Activated T-helper 1 cell treated with anti-CD3 and anti-CD28 coated beads, Interleukin-12 subunit alpha, Interleukin-12 subunit beta, Interleukin-2, Interleukin-4 antibody, amounts not matched to agents 30 ng/mL and 10 ng/mL and 1 ng/mL, durations not matched to agents 14 hours and 24 hours and 36 hours (primary cell): ENCODE measurements around the gene PPP1R26. TPM values are rescaled to one million over a fixed set of nuclear protein-coding genes. Genes with fewer than 3 reads are reported as not detected.
A peak's percentile ranks its signal among the peaks of the same experiment; 100 is the strongest.
"Not testable (repeated sequence)": the region's sequence is repeated elsewhere in the genome, so short reads cannot be mapped to it uniquely, and the experiment has no call there.

Experiments
- DNase-seq: peaks from one replicate; pipeline ENCODE4 v3.0.0; 2021; ENCODE audit warnings: low spot score
- H3K27ac Mint-ChIP-seq: one replicate; pipeline ENCODE4 v1.8.0; 2021; ENCODE audit warnings: mild to moderate bottlenecking, mixed read lengths
- H3K27me3 Mint-ChIP-seq: one replicate; pipeline ENCODE4 v1.8.0; 2022; ENCODE audit warnings: mild to moderate bottlenecking, moderate library complexity, mixed read lengths; ENCODE audit not compliant: insufficient read depth
- H3K36me3 Mint-ChIP-seq: one replicate; pipeline ENCODE4 v1.8.0; 2021; ENCODE audit warnings: low read depth, mixed read lengths
- H3K4me1 Mint-ChIP-seq: one replicate; pipeline ENCODE4 v1.8.0; 2021; ENCODE audit warnings: low read depth, mixed read lengths
- H3K4me3 Mint-ChIP-seq: one replicate; pipeline ENCODE4 v1.8.0; 2021; ENCODE audit warnings: mild to moderate bottlenecking, moderate library complexity, mixed read lengths
- H3K9me3 Mint-ChIP-seq: one replicate; pipeline ENCODE4 v1.8.0; 2021; ENCODE audit warnings: mixed read lengths
- intact Hi-C: fragments of 100-400 bp; cut with micrococcal nuclease; formaldehyde crosslinking; loops from one replicate; pipeline ENCODE4 v1.15.1; 2024
- total RNA-seq: library from RNA; stranded (reverse); gene quantifications from 2 replicates; pipeline ENCODE4 v1.2.3, GENCODE V29; 2022

PPP1R26 gene, protein sequence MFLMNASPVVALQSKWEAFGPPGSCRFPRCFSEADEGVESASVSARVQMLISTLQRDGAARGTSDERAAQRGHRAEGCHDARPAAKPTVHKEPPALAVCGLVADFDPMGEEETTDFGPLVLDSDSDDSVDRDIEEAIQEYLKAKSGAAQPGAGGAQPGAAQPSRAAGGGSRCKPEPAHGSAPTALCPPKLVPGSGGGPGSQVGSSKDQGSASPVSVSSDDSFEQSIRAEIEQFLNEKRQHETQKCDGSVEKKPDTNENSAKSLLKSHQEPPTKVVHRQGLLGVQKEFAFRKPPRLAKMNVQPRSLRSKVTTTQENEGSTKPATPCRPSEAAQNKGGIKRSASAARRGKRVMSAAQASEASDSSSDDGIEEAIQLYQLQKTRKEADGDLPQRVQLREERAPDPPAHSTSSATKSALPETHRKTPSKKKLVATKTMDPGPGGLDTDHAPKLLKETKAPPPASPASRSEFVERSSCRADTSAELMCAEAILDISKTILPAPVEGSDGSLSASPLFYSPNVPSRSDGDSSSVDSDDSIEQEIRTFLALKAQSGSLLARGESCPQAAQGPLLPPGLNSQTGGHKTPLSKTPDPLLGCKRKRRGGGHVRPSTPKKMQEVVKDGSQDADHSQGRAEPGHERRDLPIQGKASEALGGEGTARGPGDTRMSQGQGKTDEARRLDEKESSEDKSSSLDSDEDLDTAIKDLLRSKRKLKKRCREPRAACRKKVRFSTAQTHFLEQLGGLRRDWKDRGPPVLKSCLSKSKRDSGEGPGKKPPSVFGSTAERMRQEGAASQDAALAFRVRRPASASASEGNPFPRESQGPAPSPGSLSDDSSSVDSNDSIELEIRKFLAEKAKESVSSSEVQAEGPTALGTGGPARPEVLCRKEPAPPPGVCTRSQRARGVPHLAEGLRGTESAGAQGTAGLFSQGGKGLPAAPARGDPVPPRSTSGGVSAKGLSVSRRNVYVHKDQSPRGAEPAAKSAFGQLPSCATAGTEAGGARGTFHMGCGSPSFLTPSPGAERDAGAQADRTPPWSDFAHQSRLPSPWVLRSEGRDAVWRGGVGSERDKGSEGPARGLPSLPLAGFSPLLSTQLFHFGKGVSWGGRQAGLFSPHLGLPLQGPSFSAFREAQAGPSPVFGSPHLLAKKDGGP (N-terminal part only)
- total RNA-seq, result 0.86 and 1.2 TPM in 2 replicates

DNA sequence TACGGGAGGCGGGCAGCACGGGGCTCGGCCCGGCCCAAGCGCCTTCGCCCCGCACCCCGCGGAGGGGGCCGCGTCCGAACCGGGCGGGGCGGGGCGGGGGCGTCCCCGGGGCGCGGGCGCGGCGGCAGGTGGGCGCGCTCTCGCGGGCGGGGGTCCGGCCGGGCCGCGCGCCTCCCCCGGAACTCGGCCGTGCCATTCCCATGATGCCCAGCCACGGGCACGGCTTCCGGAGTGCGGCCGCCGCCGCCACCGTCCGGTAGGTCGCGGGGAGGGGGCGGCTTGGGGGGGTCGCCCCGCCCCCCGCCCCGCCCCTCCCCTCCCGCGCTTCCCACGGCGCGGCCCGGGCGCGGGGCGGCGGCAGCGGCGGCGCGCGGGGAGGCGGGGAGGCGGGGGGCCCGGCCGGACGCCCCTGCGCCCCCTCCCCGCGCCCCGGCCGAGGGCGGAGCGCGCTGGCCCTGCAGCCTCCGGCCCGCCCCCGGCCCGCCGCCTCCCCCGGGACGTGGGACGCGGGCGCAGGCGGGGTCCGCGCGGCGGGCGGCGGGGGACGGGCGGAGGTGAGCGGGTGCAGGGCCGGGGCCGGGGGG, at the start of gene PPP1R26:
Gene PPP1R26 (plus strand): TSS at position 314 of the 584 bp plus-strand sequence. CDS start 4,729 bp downstream, outside the sequence.
- Mint-ChIP-seq H3K4me1 (no peaks in the 10 kb centered on the region), H3K36me3 (no peaks in the 10 kb centered on the region), H3K9me3 (no peaks in the 10 kb centered on the region), H3K27ac (no peak within 1 kb of the TSS), H3K4me3 (peak within 1 kb of the TSS; percentile 83), H3K27me3 (peaks cover 32% of the 10 kb centered on the region)
- DNase-seq, result no peak
- intact Hi-C loops, result no loop called here

DNA sequence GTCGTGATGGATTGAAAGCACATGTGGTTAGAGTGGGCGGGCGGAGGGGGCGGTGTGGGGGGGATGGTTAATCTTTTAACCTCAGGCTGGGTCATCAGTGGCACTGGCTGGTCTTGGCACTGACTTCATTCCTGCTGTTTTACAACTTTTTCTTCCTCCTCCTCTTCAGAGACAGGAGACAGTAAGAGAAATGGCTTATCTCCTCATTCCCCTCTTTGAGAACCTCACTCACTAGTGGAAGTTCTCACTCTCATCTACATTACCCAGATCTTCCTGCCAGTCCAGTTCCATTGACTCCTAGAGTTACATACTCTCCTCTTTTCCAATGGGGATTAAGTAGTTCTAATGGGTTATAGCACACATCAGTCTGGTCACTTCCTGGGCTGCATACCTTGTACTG, 42.3 kb upstream of the PPP1R26 start:
- H3K27me3 Mint-ChIP-seq, result peaks cover 3% of the 10 kb centered on the region
- intact Hi-C loops, result no loop called here
- H3K27ac Mint-ChIP-seq, result no peak overlapping the region
- peaks cover 3% of the 10 kb centered on the region for H3K9me3 Mint-ChIP-seq
- H3K4me3 Mint-ChIP-seq, result no peak overlapping the region
- H3K4me1 Mint-ChIP-seq, result peaks cover 7% of the 10 kb centered on the region
- DNase-seq, result no peak
- no peaks in the 10 kb centered on the region for H3K36me3 Mint-ChIP-seq

DNA sequence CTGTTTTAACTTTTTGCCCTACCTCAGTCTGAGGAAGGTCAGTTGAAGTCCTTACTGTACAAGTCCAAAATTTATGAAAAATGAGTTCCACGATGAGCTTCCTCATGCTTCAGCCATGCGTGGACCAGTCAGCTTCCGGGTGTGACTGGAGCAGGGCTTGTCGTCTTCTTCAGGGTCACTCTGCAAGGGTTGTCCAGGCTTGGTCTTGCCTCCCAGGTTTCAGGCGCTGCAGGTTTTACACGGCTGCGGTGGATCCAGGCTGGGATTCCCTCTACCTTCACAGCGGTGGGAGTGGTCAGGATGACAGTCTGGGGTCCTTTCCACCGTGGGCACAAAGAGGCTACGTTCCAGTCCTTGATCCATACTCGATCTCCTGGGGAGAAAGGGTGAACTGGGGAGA, 41.9 kb upstream of the PPP1R26 start:
- H3K9me3 Mint-ChIP-seq, H3K4me3 Mint-ChIP-seq, H3K27me3 Mint-ChIP-seq, DNase-seq, H3K27ac Mint-ChIP-seq, H3K36me3 Mint-ChIP-seq, H3K4me1 Mint-ChIP-seq, intact Hi-C loops: not testable (repeated sequence)

DNA sequence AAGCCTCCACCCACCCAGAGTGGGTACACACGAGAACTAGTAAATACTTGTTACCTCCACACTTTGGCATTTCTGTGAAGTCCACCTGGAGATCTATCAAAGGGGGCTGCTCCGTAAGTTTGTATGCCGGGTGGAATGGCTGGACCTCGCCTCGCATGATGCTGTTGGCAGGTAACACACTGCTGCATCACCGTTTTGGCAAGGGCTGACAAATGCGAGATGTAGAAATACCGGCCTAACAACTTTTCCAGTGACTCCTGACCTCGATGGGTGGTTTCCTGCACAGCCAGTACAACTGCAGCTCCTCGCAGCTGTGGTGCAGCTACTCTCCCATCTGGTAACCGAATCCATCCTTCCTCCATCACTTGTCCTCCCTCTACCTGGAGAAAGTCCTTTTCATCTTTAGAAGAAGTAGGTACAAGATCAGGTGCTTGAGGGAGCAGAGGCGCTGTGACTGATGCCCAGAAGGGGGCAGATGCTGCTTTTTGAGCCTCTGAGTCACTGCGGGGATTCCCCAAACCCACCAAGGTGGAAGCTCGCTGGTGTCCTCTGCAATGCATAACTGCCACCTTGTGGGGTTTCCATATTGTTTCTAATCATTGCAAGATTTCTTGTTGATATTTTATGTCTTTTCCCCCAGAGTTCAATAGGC, 40.9 kb upstream of the PPP1R26 start:
- H3K4me3 Mint-ChIP-seq, intact Hi-C loops, H3K4me1 Mint-ChIP-seq, H3K36me3 Mint-ChIP-seq, H3K27ac Mint-ChIP-seq, H3K27me3 Mint-ChIP-seq, DNase-seq, H3K9me3 Mint-ChIP-seq: not testable (repeated sequence)

DNA sequence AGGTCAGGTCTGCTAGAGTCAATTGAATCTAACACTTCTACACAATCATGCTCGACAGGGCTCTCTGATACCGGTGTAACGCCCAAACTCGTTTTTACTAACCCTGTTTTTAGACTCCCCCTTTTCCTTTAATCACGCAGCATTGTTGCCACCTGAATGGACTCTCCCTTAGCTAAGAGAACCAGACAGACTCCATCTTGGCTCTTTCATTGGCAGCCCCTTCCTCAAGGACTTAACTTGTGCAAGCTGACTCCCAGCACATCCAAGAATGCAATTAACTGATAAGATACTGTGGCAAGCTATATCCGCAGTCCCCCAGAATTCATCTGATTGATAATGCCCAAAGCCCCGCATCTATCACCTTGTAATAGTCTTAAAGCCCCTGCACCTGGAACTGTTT, 40.1 kb upstream of the PPP1R26 start:
- H3K9me3 Mint-ChIP-seq, intact Hi-C loops, DNase-seq, H3K4me3 Mint-ChIP-seq, H3K27me3 Mint-ChIP-seq, H3K27ac Mint-ChIP-seq, H3K4me1 Mint-ChIP-seq, H3K36me3 Mint-ChIP-seq: not testable (repeated sequence)

DNA sequence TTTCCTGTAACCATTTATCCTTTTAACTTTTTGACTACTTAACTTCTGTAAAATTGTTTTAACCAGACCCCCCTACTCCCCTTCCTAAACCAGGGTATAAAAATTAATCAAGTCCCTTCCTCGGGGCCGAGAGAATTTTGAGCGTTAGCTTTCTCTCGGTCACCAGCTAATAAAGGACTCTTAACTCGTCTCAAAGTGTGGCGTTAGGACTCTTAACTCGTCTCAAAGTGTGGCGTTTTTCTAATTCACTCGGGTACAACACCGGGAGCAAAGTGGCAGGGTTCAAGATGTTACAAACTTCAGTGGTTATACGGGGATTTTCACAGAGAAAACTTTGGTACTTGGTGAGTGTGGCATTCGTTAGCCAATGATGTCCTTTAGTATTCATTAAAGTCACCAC, 39.7 kb upstream of the PPP1R26 start:
- H3K4me3 Mint-ChIP-seq, result no peak overlapping the region

DNA sequence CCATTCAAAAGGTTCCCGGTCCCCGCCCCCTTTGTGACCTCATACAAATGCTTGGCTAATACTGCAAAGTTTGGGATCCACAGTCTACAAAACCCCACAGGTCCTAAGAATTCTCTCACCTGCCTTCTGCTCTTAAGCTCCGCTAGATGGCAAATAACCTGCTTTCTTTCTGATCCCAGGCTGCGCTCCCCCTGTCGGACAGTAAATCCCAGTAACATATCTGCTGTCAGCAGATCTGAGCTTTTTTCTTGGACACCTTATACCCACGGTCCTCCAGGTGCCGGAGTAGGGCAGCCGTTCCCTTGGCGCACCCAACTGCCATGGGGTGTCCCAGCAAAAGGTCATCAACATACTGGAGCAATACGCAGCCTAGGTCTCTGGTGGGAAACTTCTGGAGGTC, 39.0 kb upstream of the PPP1R26 start:
- H3K27ac Mint-ChIP-seq, result no peak overlapping the region
- intact Hi-C loops, result no loop called here
- peaks cover 5% of the 10 kb centered on the region for H3K27me3 Mint-ChIP-seq
- H3K36me3 Mint-ChIP-seq, result no peaks in the 10 kb centered on the region
- H3K4me3 Mint-ChIP-seq, result no peak overlapping the region
- no peak for DNase-seq
- peaks cover 7% of the 10 kb centered on the region for H3K4me1 Mint-ChIP-seq
- peaks cover 3% of the 10 kb centered on the region for H3K9me3 Mint-ChIP-seq

More for the DNA sequence above, 39.7 kb upstream of the PPP1R26 start:
- intact Hi-C loops, result no loop called here
- H3K4me1 Mint-ChIP-seq, result peaks cover 7% of the 10 kb centered on the region
- peaks cover 5% of the 10 kb centered on the region for H3K27me3 Mint-ChIP-seq
- no peak overlapping the region for H3K27ac Mint-ChIP-seq
- no peak for DNase-seq
- H3K36me3 Mint-ChIP-seq, result no peaks in the 10 kb centered on the region
- peaks cover 3% of the 10 kb centered on the region for H3K9me3 Mint-ChIP-seq

DNA sequence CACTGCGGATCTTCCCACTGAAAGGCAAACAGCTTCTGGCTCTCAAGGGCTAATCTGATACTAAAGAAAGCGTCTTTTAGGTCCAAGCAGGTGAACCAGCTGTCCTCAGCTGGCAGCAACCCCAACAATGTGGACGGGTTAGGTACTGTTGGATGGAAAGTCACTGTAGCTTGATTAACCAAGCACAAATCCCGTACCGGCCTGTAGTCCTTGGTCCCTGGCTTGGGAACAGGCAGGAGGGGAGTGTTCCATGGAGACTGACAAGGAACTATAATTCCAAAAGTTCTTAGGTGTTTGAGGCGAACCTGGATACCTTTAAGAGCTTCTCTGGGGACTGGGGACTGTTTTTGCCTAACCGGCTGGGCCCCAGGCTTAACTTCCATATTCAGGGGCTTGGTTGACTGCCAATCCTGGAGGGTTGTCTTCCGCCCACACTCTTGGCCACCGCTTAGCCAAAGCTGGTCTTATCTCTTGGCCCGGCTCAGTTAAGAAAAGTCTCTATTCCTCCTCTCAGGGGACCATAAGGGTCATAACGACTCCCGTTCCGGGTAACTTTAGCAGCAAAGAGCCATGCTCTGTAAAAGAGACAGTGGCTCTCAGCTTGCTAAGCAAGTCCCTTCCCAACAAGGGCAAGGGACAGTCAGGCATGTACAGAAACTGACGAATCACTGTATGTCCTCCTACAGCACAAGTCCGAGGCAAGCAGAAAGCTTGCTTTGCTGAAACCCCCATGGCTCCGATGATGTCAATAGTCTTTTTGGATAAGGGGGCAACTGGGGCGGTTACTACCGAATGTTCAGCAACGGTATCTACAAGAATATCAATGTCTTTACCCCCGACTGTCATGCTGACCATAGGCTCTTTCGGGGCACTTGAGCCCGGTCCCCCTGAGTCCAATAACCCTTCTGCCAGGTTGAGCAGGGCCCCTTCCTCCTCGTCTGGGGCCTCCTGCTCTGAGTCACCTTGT, 38.2 kb upstream of the PPP1R26 start:
- H3K27me3 Mint-ChIP-seq, H3K4me3 Mint-ChIP-seq, H3K4me1 Mint-ChIP-seq, DNase-seq, H3K27ac Mint-ChIP-seq, H3K9me3 Mint-ChIP-seq, H3K36me3 Mint-ChIP-seq, intact Hi-C loops: not testable (repeated sequence)

DNA sequence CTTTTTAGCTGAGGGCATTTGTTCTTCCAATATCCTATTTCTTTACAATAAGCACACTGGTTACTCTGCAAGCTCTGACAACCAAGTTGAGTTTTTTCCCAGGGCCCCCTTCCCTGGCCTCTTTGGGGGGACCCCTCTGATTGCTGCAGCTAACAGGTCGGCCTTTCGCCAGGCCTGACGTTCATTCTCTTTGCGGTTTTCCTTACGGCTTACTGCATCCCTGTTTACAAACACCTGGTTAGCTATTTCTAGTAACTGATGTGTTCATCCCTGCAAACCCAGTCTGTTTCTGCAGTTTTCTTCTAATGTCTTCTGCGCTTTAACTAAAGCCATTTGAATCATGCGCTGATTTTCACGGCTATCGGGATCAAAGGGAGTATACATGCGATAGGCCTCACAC, 37.5 kb upstream of the PPP1R26 start:
- H3K4me3 Mint-ChIP-seq, result no peak overlapping the region
- H3K27me3 Mint-ChIP-seq, result peaks cover 5% of the 10 kb centered on the region
- H3K36me3 Mint-ChIP-seq, result no peaks in the 10 kb centered on the region
- H3K4me1 Mint-ChIP-seq, result peaks cover 7% of the 10 kb centered on the region
- no peaks in the 10 kb centered on the region for H3K9me3 Mint-ChIP-seq
- intact Hi-C loops, result no loop called here
- no peak overlapping the region for H3K27ac Mint-ChIP-seq
- DNase-seq, result no peak

DNA sequence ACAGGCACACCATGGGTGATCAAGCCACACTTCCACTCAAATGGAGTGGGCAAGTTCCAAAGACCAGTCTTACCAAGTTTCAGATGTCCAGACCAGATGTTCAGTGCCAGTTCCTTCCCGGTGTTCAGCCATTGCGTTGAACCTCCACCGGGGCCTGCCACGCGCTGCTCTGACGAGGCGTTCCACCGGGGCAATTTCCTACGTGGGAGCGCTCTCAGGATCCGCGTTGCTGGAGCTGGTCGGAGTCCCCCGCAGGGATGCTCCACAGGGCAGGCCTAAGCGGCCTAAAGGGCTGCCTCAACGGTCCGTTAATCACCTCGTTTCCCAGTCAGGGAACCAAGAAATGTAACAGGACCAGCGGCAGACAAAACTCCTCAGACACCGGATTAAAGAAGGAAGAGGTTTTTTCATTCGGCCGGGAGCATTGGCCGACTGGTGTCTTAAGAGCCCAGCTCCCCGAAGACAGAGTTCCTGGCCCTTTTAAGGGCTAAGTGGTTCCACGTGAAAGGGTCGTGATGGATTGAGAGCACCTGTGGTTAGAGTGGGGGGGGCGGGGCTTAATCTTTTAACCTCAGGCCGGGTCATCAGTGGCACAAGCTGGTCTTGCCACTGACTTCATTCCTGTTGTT, 35.7 kb upstream of the PPP1R26 start:
- Mint-ChIP-seq H3K27me3 (peaks cover 5% of the 10 kb centered on the region), H3K36me3 (no peaks in the 10 kb centered on the region), H3K4me3 (no peak overlapping the region), H3K27ac (no peak overlapping the region), H3K4me1 (peaks cover 5% of the 10 kb centered on the region), H3K9me3 (no peaks in the 10 kb centered on the region)
- intact Hi-C loops, result no loop called here
- no peak for DNase-seq

DNA sequence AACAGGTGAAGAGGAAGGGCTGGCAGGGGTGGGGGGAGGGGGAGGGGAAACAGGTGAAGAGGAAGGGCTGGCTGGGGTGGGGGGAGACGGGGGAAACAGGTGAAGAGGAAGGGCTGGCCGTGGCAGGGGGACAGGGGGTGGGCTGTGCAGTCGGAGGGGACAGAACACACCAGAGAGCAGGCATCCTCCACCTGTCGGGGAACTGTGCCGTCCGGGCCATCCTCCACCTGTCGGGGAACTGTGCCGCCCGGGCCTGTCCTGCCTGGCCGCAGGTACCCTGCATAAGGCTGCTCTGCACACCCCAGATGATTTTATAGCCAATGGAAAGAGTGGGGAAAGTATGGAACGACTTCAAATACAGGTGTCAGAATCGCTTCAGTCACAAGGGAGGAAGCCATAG, 32.5 kb upstream of the PPP1R26 start:
- Mint-ChIP-seq H3K4me1 (no peaks in the 10 kb centered on the region), H3K36me3 (no peaks in the 10 kb centered on the region), H3K4me3 (no peak overlapping the region), H3K27me3 (peaks cover 3% of the 10 kb centered on the region), H3K27ac (no peak overlapping the region), H3K9me3 (no peaks in the 10 kb centered on the region)
- DNase-seq, result no peak
- intact Hi-C loops, result no loop called here
